WI38 (cell line): ENCODE data around the gene WWOX.

Experiments
- H3K4me3 ChIP-seq: 2 replicates; pipeline ENCODE4 v1.5.1; 2011; ENCODE audit warnings: low read depth, mild to moderate bottlenecking, control low read depth, low read length
- CTCF ChIP-seq: IDR thresholded peaks from 2 replicates; pipeline ENCODE4 v1.5.1; 2012; ENCODE audit warnings: low read depth, mild to moderate bottlenecking, control low read depth, low read length

The WWOX gene

GRCh38 chr16:78589331-78589730, 489.9 kb downstream of the WWOX start:
- TF ChIP-seq CTCF: no peak
- no peak overlapping the region for H3K4me3 ChIP-seq

GRCh38 chr16:78591682-78592103, 492.2 kb downstream of the WWOX start:
- no peak for TF ChIP-seq CTCF
- no peak overlapping the region for H3K4me3 ChIP-seq

DNA sequence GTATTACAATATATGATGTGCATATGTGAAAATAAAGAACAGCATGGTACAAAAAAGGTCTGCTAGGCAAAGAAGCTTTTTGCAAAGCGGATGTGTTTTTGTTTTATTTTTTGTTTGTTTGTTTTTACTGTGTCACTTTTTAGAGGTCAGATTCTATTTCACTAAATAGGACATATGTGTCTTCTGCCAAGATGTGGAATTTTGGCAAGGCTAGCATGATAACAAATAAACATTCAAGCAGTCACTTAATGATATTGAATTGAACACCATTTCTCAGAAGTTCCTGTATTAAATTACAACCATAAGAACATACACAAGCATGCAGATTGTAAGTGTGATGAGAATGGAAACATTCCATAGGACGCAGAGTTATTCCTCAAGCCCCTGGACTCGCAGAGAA, 492.7 kb downstream of the WWOX start:
- no peak overlapping the region for H3K4me3 ChIP-seq
- TF ChIP-seq CTCF: no peak

DNA sequence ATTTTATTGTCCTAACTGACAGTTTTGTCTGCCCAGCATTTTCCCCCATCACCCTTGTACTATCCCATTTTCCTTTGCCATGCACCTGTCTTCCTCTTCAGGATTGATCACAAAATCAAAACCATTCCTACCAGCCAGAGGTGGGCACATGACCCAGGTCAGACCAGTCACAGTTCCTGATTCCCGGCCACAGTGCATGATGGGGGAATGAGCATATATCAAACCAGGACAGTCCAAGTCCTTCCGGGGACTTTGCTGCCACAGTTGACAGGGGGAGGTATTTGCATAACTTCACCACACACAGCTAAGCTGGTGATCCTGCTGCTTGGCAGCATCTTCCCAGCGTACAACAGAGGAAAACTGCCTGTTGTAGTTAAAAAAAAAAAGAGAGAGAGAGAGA, 493.9 kb downstream of the WWOX start:
- no peak overlapping the region for H3K4me3 ChIP-seq
- no peak for TF ChIP-seq CTCF

DNA sequence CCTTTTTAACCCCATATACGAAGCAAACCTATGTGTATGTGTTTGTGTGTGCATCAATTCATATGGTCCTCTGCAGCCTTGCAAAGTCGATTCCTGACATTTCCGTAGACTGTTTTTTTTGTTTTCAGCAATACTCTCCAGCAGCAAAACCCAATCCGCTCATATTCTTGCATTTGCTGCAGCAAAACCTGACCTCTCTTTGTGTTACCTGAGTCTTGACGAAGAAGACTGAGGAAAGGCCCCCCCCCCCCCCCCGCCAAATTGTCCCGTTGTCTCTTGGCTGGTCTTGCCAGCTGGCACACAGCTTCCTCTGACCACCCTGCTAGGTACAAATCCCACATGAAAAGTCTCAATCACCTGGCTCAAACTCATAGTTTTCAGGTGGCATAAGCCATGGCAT, 494.7 kb downstream of the WWOX start:
- H3K4me3 ChIP-seq: no peak overlapping the region
- TF ChIP-seq CTCF: no peak

DNA sequence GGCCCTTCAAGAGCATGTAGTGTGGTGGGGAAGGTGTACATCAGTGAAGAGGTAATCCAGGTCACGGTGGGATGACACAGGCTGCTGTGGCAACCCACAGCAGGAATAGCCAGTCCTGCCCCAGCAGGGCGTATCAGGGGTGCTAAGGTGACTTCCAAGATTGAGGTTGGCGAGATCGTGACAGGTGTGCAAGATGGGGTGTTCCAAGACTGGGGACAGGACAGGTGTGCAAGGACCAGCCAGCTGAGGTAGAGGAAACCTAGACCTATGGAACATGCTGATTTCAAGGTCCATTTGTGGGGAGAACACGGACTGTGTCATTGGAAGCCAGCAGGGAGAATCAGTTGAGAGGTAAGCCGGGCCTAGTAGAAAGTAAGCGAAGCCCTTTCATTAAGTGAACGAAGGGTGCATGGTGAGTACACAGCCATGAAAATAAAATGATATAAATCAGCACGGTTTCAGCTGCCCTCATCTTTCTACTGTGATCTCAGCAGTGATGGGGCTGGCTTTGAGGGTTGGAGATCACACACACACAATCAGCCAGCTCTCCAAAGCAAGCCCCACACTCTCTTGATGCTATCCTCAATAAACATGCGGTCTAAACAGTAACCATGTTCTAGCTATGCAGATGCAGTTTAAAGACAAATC, 497.0 kb downstream of the WWOX start:
- no peak for TF ChIP-seq CTCF
- no peak overlapping the region for H3K4me3 ChIP-seq

DNA sequence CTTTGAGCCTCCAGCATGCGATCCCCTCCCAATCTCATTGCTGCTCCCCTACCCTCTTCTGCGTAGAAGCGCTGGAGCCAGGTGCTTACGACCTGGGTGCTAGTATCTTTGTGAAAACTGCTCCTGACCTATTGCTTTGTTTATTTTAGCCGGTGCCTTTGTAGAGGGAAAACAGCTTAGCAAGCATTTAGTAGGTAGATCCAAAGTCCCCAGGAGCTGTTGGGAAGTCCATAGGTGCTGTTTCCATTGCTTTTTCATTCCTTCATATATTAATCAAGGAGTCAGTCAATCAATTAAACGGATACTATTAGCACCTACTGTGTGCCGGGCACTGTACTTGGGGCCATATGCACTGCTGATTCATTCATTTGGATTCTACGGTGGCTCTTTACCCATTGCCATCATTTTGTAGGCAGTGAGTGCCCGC, 497.6 kb downstream of the WWOX start:
- TF ChIP-seq CTCF: no peak
- no peak overlapping the region for H3K4me3 ChIP-seq
